ENCODE measurements around the gene AVPR2. TPM values are rescaled to one million over a fixed set of nuclear protein-coding genes. Genes with fewer than 3 reads are reported as not detected.
A peak's percentile ranks its signal among the peaks of the same experiment; 100 is the strongest.

The AVPR2 gene
- total and polyA plus RNA-seq, 2 donors (not counting 1 experiment from before 2014, with no cell fraction given): 0.12 TPM; not detected in 1

DNA sequence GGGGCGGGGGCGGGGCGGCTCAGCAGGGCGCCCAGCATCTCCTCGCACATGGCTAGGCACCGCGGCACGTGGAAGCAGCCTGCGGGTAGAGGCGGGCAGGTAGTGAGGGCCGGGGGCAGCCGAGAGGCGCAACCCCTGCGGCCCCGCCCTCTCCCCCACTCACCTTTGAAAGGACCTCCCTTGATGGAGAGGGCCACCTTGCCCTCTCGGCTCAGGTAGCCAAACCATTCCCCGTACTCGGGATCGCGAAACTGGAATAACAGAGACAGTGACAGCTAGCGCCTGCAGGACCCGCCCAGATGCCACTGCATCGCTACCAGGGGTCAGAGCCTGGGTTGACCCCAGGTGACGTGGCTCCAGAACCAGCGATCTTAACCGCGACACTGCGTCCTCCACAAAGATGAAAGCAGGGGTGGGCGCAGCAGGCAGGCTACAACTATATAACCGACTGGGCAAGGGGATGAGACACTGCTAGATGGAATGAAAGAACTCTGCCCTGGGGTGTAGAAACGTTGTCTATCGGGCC lies 30.9 kb downstream of the AVPR2 start:
- TF ChIP-seq, protein P1, sequence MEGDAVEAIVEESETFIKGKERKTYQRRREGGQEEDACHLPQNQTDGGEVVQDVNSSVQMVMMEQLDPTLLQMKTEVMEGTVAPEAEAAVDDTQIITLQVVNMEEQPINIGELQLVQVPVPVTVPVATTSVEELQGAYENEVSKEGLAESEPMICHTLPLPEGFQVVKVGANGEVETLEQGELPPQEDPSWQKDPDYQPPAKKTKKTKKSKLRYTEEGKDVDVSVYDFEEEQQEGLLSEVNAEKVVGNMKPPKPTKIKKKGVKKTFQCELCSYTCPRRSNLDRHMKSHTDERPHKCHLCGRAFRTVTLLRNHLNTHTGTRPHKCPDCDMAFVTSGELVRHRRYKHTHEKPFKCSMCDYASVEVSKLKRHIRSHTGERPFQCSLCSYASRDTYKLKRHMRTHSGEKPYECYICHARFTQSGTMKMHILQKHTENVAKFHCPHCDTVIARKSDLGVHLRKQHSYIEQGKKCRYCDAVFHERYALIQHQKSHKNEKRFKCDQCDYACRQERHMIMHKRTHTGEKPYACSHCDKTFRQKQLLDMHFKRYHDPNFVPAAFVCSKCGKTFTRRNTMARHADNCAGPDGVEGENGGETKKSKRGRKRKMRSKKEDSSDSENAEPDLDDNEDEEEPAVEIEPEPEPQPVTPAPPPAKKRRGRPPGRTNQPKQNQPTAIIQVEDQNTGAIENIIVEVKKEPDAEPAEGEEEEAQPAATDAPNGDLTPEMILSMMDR (IDR thresholded peaks at IDR 0.05): no peak
- no peak for TF ChIP-seq EZH2 (IDR thresholded peaks at IDR 0.05; ENCODE audit: borderline replicate concordance, insufficient read depth, low read depth, low read length, poor library complexity, severe bottlenecking)
- Mint-ChIP-seq H3K9me3 (ENCODE audit: insufficient read depth) (no peaks in the 10 kb centered on the region), H3K27ac (peak overlapping the region; percentile 59), H3K4me3 (peak overlapping the region; percentile 73), H3K27me3 (no peaks in the 10 kb centered on the region), H3K4me1 (peaks cover 12% of the 10 kb centered on the region)
- Histone ChIP-seq H3K4me3 (ENCODE audit: control extremely low read depth in 1 of 5, extremely low read depth in 1 of 5, insufficient read depth in 1 of 5, low read depth in 2 of 5, low read length in 4 of 5) (peak overlapping the region in 4 of 5 experiments; percentile 25 to 55 (median 38)), H3K79me2 (ENCODE audit: control insufficient read depth, insufficient read depth, low read length) (peaks cover 21% of the 10 kb centered on the region), H3K27me3 (replicated peaks in 1 of 4; ENCODE audit: control extremely low read depth in 1 of 4, control insufficient read depth in 3 of 4, insufficient read depth in 4 of 4, low read length in 3 of 4) (no peaks in the 10 kb centered on the region), H3K4me1 (ENCODE audit: control insufficient read depth in 2 of 2, insufficient read depth in 2 of 2, low read length in 2 of 2) (peaks cover 6 to 15% of the 10 kb centered on the region in 2 donors), H3K9me3 (ENCODE audit: control extremely low read depth in 1 of 3, control insufficient read depth in 2 of 3, insufficient read depth in 1 of 3, low read length in 2 of 3) (no peaks in the 10 kb centered on the region), H3K27ac (ENCODE audit: low read length in 2 of 2) (no peak overlapping the region), H3K9ac (ENCODE audit: low read length) (no peak overlapping the region), H4K20me1 (ENCODE audit: control insufficient read depth, insufficient read depth, low read length, poor library complexity, severe bottlenecking) (no peaks in the 10 kb centered on the region), H3K4me2 (replicated peaks; ENCODE audit: low read depth, low read length, poor library complexity, severe bottlenecking) (peak overlapping the region; percentile 59), H3K36me3 (replicated peaks in 1 of 2; ENCODE audit: control extremely low read depth in 1 of 2, control insufficient read depth in 1 of 2, extremely low read depth in 1 of 2, insufficient read depth in 2 of 2, low read length in 1 of 2) (peaks cover 0 to 18% of the 10 kb centered on the region in 2 experiments), H2AFZ (ENCODE audit: insufficient read depth, low read depth, low read length, poor library complexity, severe bottlenecking) (no peak overlapping the region)
- DNase-seq: no peak
- ChIA-PET POLR2A (interaction anchor here (0.8 to 2.0 kb wide), 5 partner anchors 9 to 34 kb away, joined by 3 to 6 read pairs (median 5); partner anchors contain the start of gene RENBP), CTCF (interaction anchor here (2.9 to 7.4 kb wide), 2 partner anchors 11 to 12 kb away, joined by 16 to 59 read pairs; partner anchors contain the start of genes ARHGAP4 and RENBP)
- ATAC-seq (ENCODE audit: low read depth): no peak
- intact Hi-C loops (cut with micrococcal nuclease): loop anchor here (1.0 kb wide), 1 partner anchor 9 kb away; the partner anchor contains the start of gene ARHGAP4
- WGBS (ENCODE audit: insufficient coverage): 39% methylated on average over 19 of the region's 32 CpGs

DNA sequence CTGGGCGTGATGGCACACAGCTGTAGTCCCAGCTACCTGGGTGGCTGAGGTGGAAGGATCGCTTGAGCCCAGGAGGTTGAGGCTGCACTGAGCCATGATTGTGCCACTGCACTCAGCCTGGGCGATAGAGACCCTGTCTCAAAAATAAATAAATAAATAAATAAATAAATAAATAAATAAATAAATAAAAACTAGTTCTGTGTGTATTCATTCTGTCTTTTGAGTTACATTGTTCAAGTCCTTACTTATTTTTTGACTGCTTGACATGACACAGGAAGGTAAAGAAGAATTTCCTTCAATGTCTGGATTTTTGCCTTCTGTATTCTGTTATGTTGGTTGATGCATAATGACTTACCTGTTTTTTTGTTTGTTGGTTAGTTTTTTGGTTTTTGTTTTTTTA lies 32.6 kb downstream of the AVPR2 start:
- Mint-ChIP-seq H3K9me3 (ENCODE audit: insufficient read depth) (no peaks in the 10 kb centered on the region), H3K27me3 (no peaks in the 10 kb centered on the region), H3K27ac (no peak overlapping the region), H3K4me3 (no peak overlapping the region), H3K4me1 (peaks cover 16% of the 10 kb centered on the region)
- Histone ChIP-seq H3K4me3 (ENCODE audit: control extremely low read depth in 1 of 5, extremely low read depth in 1 of 5, insufficient read depth in 1 of 5, low read depth in 2 of 5, low read length in 4 of 5) (no peak overlapping the region), H3K9ac (ENCODE audit: low read length) (no peak overlapping the region), H3K79me2 (ENCODE audit: control insufficient read depth, insufficient read depth, low read length) (peaks cover 16% of the 10 kb centered on the region), H4K20me1 (ENCODE audit: control insufficient read depth, insufficient read depth, low read length, poor library complexity, severe bottlenecking) (no peaks in the 10 kb centered on the region), H3K36me3 (replicated peaks in 1 of 2; ENCODE audit: control extremely low read depth in 1 of 2, control insufficient read depth in 1 of 2, extremely low read depth in 1 of 2, insufficient read depth in 2 of 2, low read length in 1 of 2) (peaks cover 0 to 3% of the 10 kb centered on the region in 2 experiments), H3K9me3 (ENCODE audit: control extremely low read depth in 1 of 3, control insufficient read depth in 2 of 3, insufficient read depth in 1 of 3, low read length in 2 of 3) (no peaks in the 10 kb centered on the region), H3K27ac (ENCODE audit: low read length in 2 of 2) (no peak overlapping the region), H3K4me1 (ENCODE audit: control insufficient read depth in 2 of 2, insufficient read depth in 2 of 2, low read length in 2 of 2) (peaks cover 9 to 22% of the 10 kb centered on the region in 2 donors), H3K4me2 (replicated peaks; ENCODE audit: low read depth, low read length, poor library complexity, severe bottlenecking) (no peak overlapping the region), H3K27me3 (replicated peaks in 1 of 4; ENCODE audit: control extremely low read depth in 1 of 4, control insufficient read depth in 3 of 4, insufficient read depth in 4 of 4, low read length in 3 of 4) (no peaks in the 10 kb centered on the region), H2AFZ (ENCODE audit: insufficient read depth, low read depth, low read length, poor library complexity, severe bottlenecking) (no peak overlapping the region)
- WGBS (ENCODE audit: insufficient coverage): no CpG with 5 or more reads among the region's 3 CpGs
- DNase-seq (no peak), ATAC-seq (ENCODE audit: low read depth) (no peak)
- ChIA-PET CTCF (interaction anchor here (2.9 to 7.4 kb wide), 2 partner anchors 10 to 13 kb away, joined by 16 to 59 read pairs; partner anchors contain the start of genes ARHGAP4 and RENBP), POLR2A (interaction anchor here (0.6 to 2.0 kb wide), 2 partner anchors 10 to 591 kb away, joined by 3 to 5 read pairs; no protein-coding TSS in a partner anchor)
- intact Hi-C loops (cut with micrococcal nuclease): no loop called here
- TF ChIP-seq, protein P1 (IDR thresholded peaks at IDR 0.05): no peak
- no peak for TF ChIP-seq EZH2 (IDR thresholded peaks at IDR 0.05; ENCODE audit: borderline replicate concordance, insufficient read depth, low read depth, low read length, poor library complexity, severe bottlenecking)
